HepG2 (cell line): ENCODE results near the gene ZNF839. TPM values are rescaled to one million over a fixed set of nuclear protein-coding genes. Genes with fewer than 3 reads are reported as not detected.

Experiments
- ATF1 ChIP-seq: IDR thresholded peaks from 2 replicates; pipeline ENCODE4 v1.6.1; 2016; ENCODE audit warnings: mild to moderate bottlenecking, control low read depth
- CC2D1A ChIP-seq: sonication (generic); formaldehyde crosslinking; IDR thresholded peaks from 2 replicates; pipeline ENCODE4 v1.8.1; 2023; ENCODE audit warnings: mild to moderate bottlenecking, missing genetic modification reagents
- CENPT ChIP-seq: sonication (generic); formaldehyde crosslinking; IDR thresholded peaks from 2 replicates; pipeline ENCODE4 v1.8.0; 2022; ENCODE audit warnings: low read depth, mild to moderate bottlenecking, moderate library complexity, missing genetic modification reagents
- EED ChIP-seq: sonication (generic); formaldehyde crosslinking; IDR thresholded peaks from 2 replicates; pipeline ENCODE4 v1.5.0; 2020; ENCODE audit warnings: mild to moderate bottlenecking, missing genetic modification reagents
- EHMT2 ChIP-seq: fragments of 200-600 bp; sonication (generic); IDR thresholded peaks from 2 replicates; pipeline ENCODE4 v1.7.0; 2017; ENCODE audit warnings: antibody characterized with exemption, low read depth, low read length, borderline replicate concordance
- GFI1 ChIP-seq: sonication (generic); formaldehyde crosslinking; IDR thresholded peaks from 2 replicates; pipeline ENCODE4 v1.5.0; 2020; ENCODE audit warnings: missing genetic modification reagents, mild to moderate bottlenecking, borderline replicate concordance
- HBP1 ChIP-seq: IDR thresholded peaks from 2 replicates; pipeline ENCODE4 v1.6.1; 2016; ENCODE audit warnings: low read depth, control low read depth
- HMG20B ChIP-seq: conservative IDR thresholded peaks from 2 replicates; pipeline ENCODE4 v1.6.1; 2016; ENCODE audit warnings: missing genetic modification reagents, missing compliant biosample characterization
- KDM2A ChIP-seq: sonication (generic); formaldehyde crosslinking; IDR thresholded peaks from 2 replicates; pipeline ENCODE4 v1.4.0; 2020; ENCODE audit warnings: low read depth, missing genetic modification reagents, borderline replicate concordance
- MBD4 ChIP-seq: IDR thresholded peaks from 2 replicates; pipeline ENCODE4 v1.6.1; 2012; ENCODE audit warnings: low read length, inconsistent platforms, borderline replicate concordance
- MEIS2 ChIP-seq: sonication (generic); formaldehyde crosslinking; IDR thresholded peaks from 2 replicates; pipeline ENCODE4 v1.9.0; 2021; ENCODE audit warnings: mild to moderate bottlenecking, missing genetic modification reagents
- MLLT10 ChIP-seq: sonication (generic); formaldehyde crosslinking; IDR thresholded peaks from 2 replicates; pipeline ENCODE4 v1.4.0; 2020; ENCODE audit warnings: missing genetic modification reagents
- NR1H2 ChIP-seq: sonication (generic); formaldehyde crosslinking; IDR thresholded peaks from 2 replicates; pipeline ENCODE4 v1.8.1; 2022; ENCODE audit warnings: low read depth, missing genetic modification reagents, borderline replicate concordance
- SMAD1 ChIP-seq: sonication (generic); formaldehyde crosslinking; IDR thresholded peaks from 2 replicates; pipeline ENCODE4 v1.4.0; 2020; ENCODE audit warnings: missing genetic modification reagents, low read depth, mild to moderate bottlenecking, borderline replicate concordance
- SP140L ChIP-seq: sonication (generic); formaldehyde crosslinking; IDR thresholded peaks from 2 replicates; pipeline ENCODE4 v1.4.0; 2020; ENCODE audit warnings: missing genetic modification reagents, borderline replicate concordance
- ZNF12 ChIP-seq: sonication (generic); formaldehyde crosslinking; IDR thresholded peaks from 2 replicates; pipeline ENCODE4 v1.5.0; 2020; ENCODE audit warnings: missing genetic modification reagents
- ZNF17 ChIP-seq: sonication (generic); formaldehyde crosslinking; IDR thresholded peaks from 2 replicates; pipeline ENCODE4 v1.5.0; 2020; ENCODE audit warnings: mild to moderate bottlenecking, missing genetic modification reagents
- ZNF382 ChIP-seq: sonication (generic); formaldehyde crosslinking; IDR thresholded peaks from 2 replicates; pipeline ENCODE4 v1.5.0; 2020; ENCODE audit warnings: missing genetic modification reagents, mild to moderate bottlenecking, borderline replicate concordance
- ZNF383 ChIP-seq: sonication (generic); formaldehyde crosslinking; IDR thresholded peaks from 2 replicates; pipeline ENCODE4 v1.4.0; 2020; ENCODE audit warnings: missing genetic modification reagents, mild to moderate bottlenecking, borderline replicate concordance
- ZNF678 ChIP-seq: sonication (generic); formaldehyde crosslinking; IDR thresholded peaks from 2 replicates; pipeline ENCODE4 v1.4.0; 2020; ENCODE audit warnings: mild to moderate bottlenecking, missing genetic modification reagents
- ZNF703 ChIP-seq: sonication (generic); formaldehyde crosslinking; IDR thresholded peaks from 2 replicates; pipeline ENCODE4 v1.5.1; 2020; ENCODE audit warnings: missing genetic modification reagents, mild to moderate bottlenecking, moderate library complexity, borderline replicate concordance
- ZNF772 ChIP-seq: sonication (generic); formaldehyde crosslinking; IDR thresholded peaks from 2 replicates; pipeline ENCODE4 v1.5.0; 2020; ENCODE audit warnings: mild to moderate bottlenecking, missing genetic modification reagents
- polyA plus RNA-seq, 8 experiments: library from polyadenylated mRNA; depleted of rRNA in 3 of 8; stranded (reverse) in 7 of 8; unstranded in 1 of 8; fragments of >200 nt; fragmentation: Illumina TruSeq in 4 of 8; extraction: Trizol in 4 of 8; gene quantifications; 2 replicates each; pipeline versions ENCODE4 v1.2.1 to v1.2.3, GENCODE V29; 2011 to 2016; ENCODE audit warnings: low read depth in 4 of 8, missing spikeins in 1 of 8, mixed read lengths in 1 of 8; ENCODE audit not compliant: insufficient read depth in 1 of 8
- total RNA-seq, 5 experiments: library from RNA; depleted of rRNA; stranded (reverse); fragments of >200 nt; fragmentation: Illumina TruSeq; extraction: Trizol; gene quantifications; 2 replicates each; pipeline ENCODE4 v1.2.3, GENCODE V29; 2016; ENCODE audit warnings: low read depth in 1 of 5
- TF ChIP-seq, protein P1 (sequence below): sonication (generic); formaldehyde crosslinking; IDR thresholded peaks from 2 replicates; pipeline ENCODE4 v1.8.1; 2022; ENCODE audit warnings: low read depth, mild to moderate bottlenecking, missing genetic modification reagents
- TF ChIP-seq, protein P2 (sequence below): sonication (generic); formaldehyde crosslinking; IDR thresholded peaks from 2 replicates; pipeline ENCODE4 v1.4.0; 2020; ENCODE audit warnings: mild to moderate bottlenecking, missing genetic modification reagents

Gene ZNF839
- total and polyA plus RNA-seq, 2 of the 13 experiments (the other 11 are each of a cell fraction or from before 2014, with no cell fraction given): 11.1 to 12.8 TPM

GRCh38 chr14:102316743-102317563 is 2.6 kb upstream of the ZNF839 start (continued):
- TF ChIP-seq CC2D1A (no peak), KDM2A (CRISPR knock-in tag) (peak; percentile 81; the same call in 1 of the 2 replicates), EED (peak; percentile 39; the same call in 1 of the 2 replicates), NR1H2 (no peak), MLLT10 (CRISPR knock-in tag) (no peak), ZNF772 (CRISPR knock-in tag) (peak; percentile 41; the same call in 1 of the 2 replicates), ZNF383 (CRISPR knock-in tag) (no peak; the same call in 1 of the 2 replicates), ZNF382 (CRISPR knock-in tag) (no peak), ATF1 (no peak), HMG20B (CRISPR knock-in tag) (no peak), ZNF678 (no peak), MBD4 (no peak), SP140L (no peak; the same call in 1 of the 2 replicates), CENPT (CRISPR knock-in tag) (no peak), ZNF12 (CRISPR knock-in tag) (0 out of 2 replicates have a peak, but pooled peaks have one; percentile 38), SMAD1 (CRISPR knock-in tag) (0 out of 2 replicates have a peak, but pooled peaks have one; percentile 12), ZNF703 (peak; percentile 63; the same call in 1 of the 2 replicates), EHMT2 (no peak), ZNF17 (no peak), MEIS2 (CRISPR knock-in tag) (peak; percentile 76), HBP1 (CRISPR knock-in tag) (no peak), GFI1 (peak; percentile 57; the same call in 1 of the 2 replicates)
- TF ChIP-seq, protein P1, sequence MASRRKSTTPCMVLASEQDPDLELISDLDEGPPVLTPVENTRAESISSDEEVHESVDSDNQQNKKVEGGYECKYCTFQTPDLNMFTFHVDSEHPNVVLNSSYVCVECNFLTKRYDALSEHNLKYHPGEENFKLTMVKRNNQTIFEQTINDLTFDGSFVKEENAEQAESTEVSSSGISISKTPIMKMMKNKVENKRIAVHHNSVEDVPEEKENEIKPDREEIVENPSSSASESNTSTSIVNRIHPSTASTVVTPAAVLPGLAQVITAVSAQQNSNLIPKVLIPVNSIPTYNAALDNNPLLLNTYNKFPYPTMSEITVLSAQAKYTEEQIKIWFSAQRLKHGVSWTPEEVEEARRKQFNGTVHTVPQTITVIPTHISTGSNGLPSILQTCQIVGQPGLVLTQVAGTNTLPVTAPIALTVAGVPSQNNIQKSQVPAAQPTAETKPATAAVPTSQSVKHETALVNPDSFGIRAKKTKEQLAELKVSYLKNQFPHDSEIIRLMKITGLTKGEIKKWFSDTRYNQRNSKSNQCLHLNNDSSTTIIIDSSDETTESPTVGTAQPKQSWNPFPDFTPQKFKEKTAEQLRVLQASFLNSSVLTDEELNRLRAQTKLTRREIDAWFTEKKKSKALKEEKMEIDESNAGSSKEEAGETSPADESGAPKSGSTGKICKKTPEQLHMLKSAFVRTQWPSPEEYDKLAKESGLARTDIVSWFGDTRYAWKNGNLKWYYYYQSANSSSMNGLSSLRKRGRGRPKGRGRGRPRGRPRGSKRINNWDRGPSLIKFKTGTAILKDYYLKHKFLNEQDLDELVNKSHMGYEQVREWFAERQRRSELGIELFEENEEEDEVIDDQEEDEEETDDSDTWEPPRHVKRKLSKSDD (CRISPR knock-in tag): no peak
- TF ChIP-seq, protein P2, sequence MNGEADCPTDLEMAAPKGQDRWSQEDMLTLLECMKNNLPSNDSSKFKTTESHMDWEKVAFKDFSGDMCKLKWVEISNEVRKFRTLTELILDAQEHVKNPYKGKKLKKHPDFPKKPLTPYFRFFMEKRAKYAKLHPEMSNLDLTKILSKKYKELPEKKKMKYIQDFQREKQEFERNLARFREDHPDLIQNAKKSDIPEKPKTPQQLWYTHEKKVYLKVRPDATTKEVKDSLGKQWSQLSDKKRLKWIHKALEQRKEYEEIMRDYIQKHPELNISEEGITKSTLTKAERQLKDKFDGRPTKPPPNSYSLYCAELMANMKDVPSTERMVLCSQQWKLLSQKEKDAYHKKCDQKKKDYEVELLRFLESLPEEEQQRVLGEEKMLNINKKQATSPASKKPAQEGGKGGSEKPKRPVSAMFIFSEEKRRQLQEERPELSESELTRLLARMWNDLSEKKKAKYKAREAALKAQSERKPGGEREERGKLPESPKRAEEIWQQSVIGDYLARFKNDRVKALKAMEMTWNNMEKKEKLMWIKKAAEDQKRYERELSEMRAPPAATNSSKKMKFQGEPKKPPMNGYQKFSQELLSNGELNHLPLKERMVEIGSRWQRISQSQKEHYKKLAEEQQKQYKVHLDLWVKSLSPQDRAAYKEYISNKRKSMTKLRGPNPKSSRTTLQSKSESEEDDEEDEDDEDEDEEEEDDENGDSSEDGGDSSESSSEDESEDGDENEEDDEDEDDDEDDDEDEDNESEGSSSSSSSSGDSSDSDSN (CRISPR knock-in tag): peak; percentile 63
